DMS79 treated with DMSO at 0.1 percent for 48 hours (cell line): Measurements from ENCODE around the gene PLA2G4E.

Experiments
- DNase-seq: peaks from one replicate; lab custom pipeline; 2025; lab: John Stamatoyannopoulos, UW

The PLA2G4E gene

GRCh38 chr15:42020713-42021273 is at the start of gene PLA2G4E:
Gene PLA2G4E, minus strand, starts transcription at chr15:42021042. Its CDS starts 12 bp downstream, at chr15:42021030.
- DNase-seq = no peak

GRCh38 chr15:42070279-42070975 is 49.6 kb upstream of the PLA2G4E start:
- DNase-seq = no peak

- DNase-seq = no peak
These were observed 48.8 kb upstream of the PLA2G4E start for GRCh38 chr15:42069496-42070278.

- no peak for DNase-seq
These were observed 48.2 kb upstream of the PLA2G4E start for GRCh38 chr15:42069025-42069424.

- no peak for DNase-seq
These were observed 47.8 kb upstream of the PLA2G4E start for GRCh38 chr15:42068601-42069000.

GRCh38 chr15:42066764-42067415 is 46.0 kb upstream of the PLA2G4E start:
- DNase-seq = no peak

GRCh38 chr15:42065468-42065867 is 44.6 kb upstream of the PLA2G4E start:
- no peak for DNase-seq

GRCh38 chr15:42065033-42065432 is 44.2 kb upstream of the PLA2G4E start:
- no peak for DNase-seq

GRCh38 chr15:42064271-42064670 is 43.4 kb upstream of the PLA2G4E start:
- DNase-seq = no peak

- no peak for DNase-seq
These were observed 42.4 kb upstream of the PLA2G4E start for GRCh38 chr15:42063122-42063848.

- no peak for DNase-seq
These were observed 41.5 kb upstream of the PLA2G4E start for GRCh38 chr15:42062284-42062806.

GRCh38 chr15:42060797-42061196 is 40.0 kb upstream of the PLA2G4E start:
- no peak for DNase-seq

GRCh38 chr15:42060477-42060763 is 39.6 kb upstream of the PLA2G4E start:
- DNase-seq = no peak

GRCh38 chr15:42059661-42060476 is 39.0 kb upstream of the PLA2G4E start:
- DNase-seq = peak; percentile 2

- DNase-seq = no peak
These were observed 37.9 kb upstream of the PLA2G4E start for GRCh38 chr15:42058791-42059190.

- DNase-seq = no peak
These were observed 37.2 kb upstream of the PLA2G4E start for GRCh38 chr15:42057799-42058646.

GRCh38 chr15:42056934-42057798 is 36.3 kb upstream of the PLA2G4E start:
- peak; percentile 42 for DNase-seq

- DNase-seq = no peak
These were observed 33.1 kb upstream of the PLA2G4E start for GRCh38 chr15:42053914-42054313.

GRCh38 chr15:42053010-42053409 is 32.2 kb upstream of the PLA2G4E start:
- DNase-seq = no peak
